SW 1271 (cell line): ENCODE results near the gene PVRIG.
"Not testable (repeated sequence)": the region's sequence is repeated elsewhere in the genome, so short reads cannot be mapped to it uniquely, and the experiment has no call there.

Experiments used
- DNase-seq, 2 experiments: peaks; one replicate each; lab custom pipeline; 2025; lab: John Stamatoyannopoulos, UW

PVRIG gene

GRCh38 chr7:100234660-100235317 is 15.0 kb downstream of the PVRIG start:
- not testable (repeated sequence) for DNase-seq

- DNase-seq, result not testable (repeated sequence)
Observed at GRCh38 chr7:100239975-100240374, 20.2 kb downstream of the PVRIG start.

GRCh38 chr7:100243385-100243784 is 23.6 kb downstream of the PVRIG start:
- DNase-seq, result not testable (repeated sequence)

- DNase-seq, result not testable (repeated sequence)
Observed at GRCh38 chr7:100244988-100245605, 25.3 kb downstream of the PVRIG start.

- DNase-seq, result not testable (repeated sequence)
Observed at GRCh38 chr7:100246121-100246864, 26.5 kb downstream of the PVRIG start.

- not testable (repeated sequence) for DNase-seq
Observed at GRCh38 chr7:100246865-100247137, 27.1 kb downstream of the PVRIG start.

- peak in 1 of 2 experiments; percentile 76 for DNase-seq
Observed at GRCh38 chr7:100247152-100247757, 27.5 kb downstream of the PVRIG start.

GRCh38 chr7:100248483-100248882 is 28.7 kb downstream of the PVRIG start:
- DNase-seq, result no peak

GRCh38 chr7:100257017-100257416 is 37.3 kb downstream of the PVRIG start:
- no peak for DNase-seq

GRCh38 chr7:100259984-100260383 is 40.2 kb downstream of the PVRIG start:
- DNase-seq, result not testable (repeated sequence)

GRCh38 chr7:100262896-100263295 is 43.1 kb downstream of the PVRIG start:
- DNase-seq, result not testable (repeated sequence)

GRCh38 chr7:100264223-100264622 is 44.5 kb downstream of the PVRIG start:
- not testable (repeated sequence) for DNase-seq

- DNase-seq, result not testable (repeated sequence)
Observed at GRCh38 chr7:100264669-100265165, 45.0 kb downstream of the PVRIG start.

GRCh38 chr7:100265851-100266250 is 46.1 kb downstream of the PVRIG start:
- DNase-seq, result peak in 1 of 2 experiments; percentile 8

- DNase-seq, result no peak
Observed at GRCh38 chr7:100266576-100267354, 47.0 kb downstream of the PVRIG start.

- DNase-seq, result no peak
Observed at GRCh38 chr7:100267648-100268047, 47.9 kb downstream of the PVRIG start.

GRCh38 chr7:100268882-100269281 is 49.1 kb downstream of the PVRIG start:
- DNase-seq, result not testable (repeated sequence)

- DNase-seq, result not testable (repeated sequence)
Observed at GRCh38 chr7:100269306-100270045, 49.7 kb downstream of the PVRIG start.

- DNase-seq, result not testable (repeated sequence)
Observed at GRCh38 chr7:100270046-100270918, 50.5 kb downstream of the PVRIG start.
